ENCODE results near the gene ARHGEF4.

GRCh38 chr2:130911996-130912395 lies 75.3 kb downstream of the ARHGEF4 start:
- no peak for TF ChIP-seq POLR2A (IDR thresholded peaks at IDR 0.05)
- TF ChIP-seq CTCF (IDR thresholded peaks at IDR 0.05) = no peak
- TF ChIP-seq POLR2AphosphoS5 (IDR thresholded peaks at IDR 0.05) = no peak
- TF ChIP-seq EP300 (IDR thresholded peaks at IDR 0.05) = no peak

All from sigmoid colon (tissue), 4 donors.